ENCODE measurements around the gene TAF12.

The TAF12 gene

GRCh38 chr1:28604411-28604810 lies 38.5 kb downstream of the TAF12 start:
- TF ChIP-seq TAF1 (IDR thresholded peaks at IDR 0.05; ENCODE audit: borderline replicate concordance, insufficient read depth, low read length) (no peak), SIN3A (IDR thresholded peaks at IDR 0.05; ENCODE audit: borderline replicate concordance, insufficient read depth, low read length) (no peak), POLR2AphosphoS5 (IDR thresholded peaks at IDR 0.05; ENCODE audit: low read depth, low read length) (no peak), FOXP2 (optimal IDR thresholded peaks at IDR 0.05; ENCODE audit: borderline replicate concordance, extremely low read depth, extremely low read length, insufficient read depth) (no peak)
- TF ChIP-seq, protein P1, sequence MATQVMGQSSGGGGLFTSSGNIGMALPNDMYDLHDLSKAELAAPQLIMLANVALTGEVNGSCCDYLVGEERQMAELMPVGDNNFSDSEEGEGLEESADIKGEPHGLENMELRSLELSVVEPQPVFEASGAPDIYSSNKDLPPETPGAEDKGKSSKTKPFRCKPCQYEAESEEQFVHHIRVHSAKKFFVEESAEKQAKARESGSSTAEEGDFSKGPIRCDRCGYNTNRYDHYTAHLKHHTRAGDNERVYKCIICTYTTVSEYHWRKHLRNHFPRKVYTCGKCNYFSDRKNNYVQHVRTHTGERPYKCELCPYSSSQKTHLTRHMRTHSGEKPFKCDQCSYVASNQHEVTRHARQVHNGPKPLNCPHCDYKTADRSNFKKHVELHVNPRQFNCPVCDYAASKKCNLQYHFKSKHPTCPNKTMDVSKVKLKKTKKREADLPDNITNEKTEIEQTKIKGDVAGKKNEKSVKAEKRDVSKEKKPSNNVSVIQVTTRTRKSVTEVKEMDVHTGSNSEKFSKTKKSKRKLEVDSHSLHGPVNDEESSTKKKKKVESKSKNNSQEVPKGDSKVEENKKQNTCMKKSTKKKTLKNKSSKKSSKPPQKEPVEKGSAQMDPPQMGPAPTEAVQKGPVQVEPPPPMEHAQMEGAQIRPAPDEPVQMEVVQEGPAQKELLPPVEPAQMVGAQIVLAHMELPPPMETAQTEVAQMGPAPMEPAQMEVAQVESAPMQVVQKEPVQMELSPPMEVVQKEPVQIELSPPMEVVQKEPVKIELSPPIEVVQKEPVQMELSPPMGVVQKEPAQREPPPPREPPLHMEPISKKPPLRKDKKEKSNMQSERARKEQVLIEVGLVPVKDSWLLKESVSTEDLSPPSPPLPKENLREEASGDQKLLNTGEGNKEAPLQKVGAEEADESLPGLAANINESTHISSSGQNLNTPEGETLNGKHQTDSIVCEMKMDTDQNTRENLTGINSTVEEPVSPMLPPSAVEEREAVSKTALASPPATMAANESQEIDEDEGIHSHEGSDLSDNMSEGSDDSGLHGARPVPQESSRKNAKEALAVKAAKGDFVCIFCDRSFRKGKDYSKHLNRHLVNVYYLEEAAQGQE (IDR thresholded peaks at IDR 0.05; ENCODE audit: insufficient read depth in 1 of 2, low read depth in 2 of 2, low read length in 2 of 2), result no peak

- TF ChIP-seq TAF1 (IDR thresholded peaks at IDR 0.05; ENCODE audit: borderline replicate concordance, insufficient read depth, low read length) (no peak), SIN3A (IDR thresholded peaks at IDR 0.05; ENCODE audit: borderline replicate concordance, insufficient read depth, low read length) (no peak), FOXP2 (optimal IDR thresholded peaks at IDR 0.05; ENCODE audit: borderline replicate concordance, extremely low read depth, extremely low read length, insufficient read depth) (no peak), POLR2AphosphoS5 (IDR thresholded peaks at IDR 0.05; ENCODE audit: low read depth, low read length) (no peak)
- TF ChIP-seq, protein P1 (IDR thresholded peaks at IDR 0.05; ENCODE audit: insufficient read depth in 1 of 2, low read depth in 2 of 2, low read length in 2 of 2), result no peak
These were observed 40.1 kb downstream of the TAF12 start for GRCh38 chr1:28602536-28603439.

GRCh38 chr1:28601696-28602095 lies 41.2 kb downstream of the TAF12 start:
- TF ChIP-seq TAF1 (IDR thresholded peaks at IDR 0.05; ENCODE audit: borderline replicate concordance, insufficient read depth, low read length), result no peak
- no peak for TF ChIP-seq POLR2AphosphoS5 (IDR thresholded peaks at IDR 0.05; ENCODE audit: low read depth, low read length)
- no peak for TF ChIP-seq SIN3A (IDR thresholded peaks at IDR 0.05; ENCODE audit: borderline replicate concordance, insufficient read depth, low read length)

- TF ChIP-seq POLR2AphosphoS5 (IDR thresholded peaks at IDR 0.05; ENCODE audit: low read depth, low read length) (no peak), TAF1 (IDR thresholded peaks at IDR 0.05; ENCODE audit: borderline replicate concordance, insufficient read depth, low read length) (no peak), SIN3A (IDR thresholded peaks at IDR 0.05; ENCODE audit: borderline replicate concordance, insufficient read depth, low read length) (no peak), FOXP2 (optimal IDR thresholded peaks at IDR 0.05; ENCODE audit: borderline replicate concordance, extremely low read depth, extremely low read length, insufficient read depth) (no peak)
- TF ChIP-seq, protein P1 (IDR thresholded peaks at IDR 0.05; ENCODE audit: insufficient read depth in 1 of 2, low read depth in 2 of 2, low read length in 2 of 2), result no peak
These were observed 47.3 kb downstream of the TAF12 start for GRCh38 chr1:28595412-28596191.

DNA sequence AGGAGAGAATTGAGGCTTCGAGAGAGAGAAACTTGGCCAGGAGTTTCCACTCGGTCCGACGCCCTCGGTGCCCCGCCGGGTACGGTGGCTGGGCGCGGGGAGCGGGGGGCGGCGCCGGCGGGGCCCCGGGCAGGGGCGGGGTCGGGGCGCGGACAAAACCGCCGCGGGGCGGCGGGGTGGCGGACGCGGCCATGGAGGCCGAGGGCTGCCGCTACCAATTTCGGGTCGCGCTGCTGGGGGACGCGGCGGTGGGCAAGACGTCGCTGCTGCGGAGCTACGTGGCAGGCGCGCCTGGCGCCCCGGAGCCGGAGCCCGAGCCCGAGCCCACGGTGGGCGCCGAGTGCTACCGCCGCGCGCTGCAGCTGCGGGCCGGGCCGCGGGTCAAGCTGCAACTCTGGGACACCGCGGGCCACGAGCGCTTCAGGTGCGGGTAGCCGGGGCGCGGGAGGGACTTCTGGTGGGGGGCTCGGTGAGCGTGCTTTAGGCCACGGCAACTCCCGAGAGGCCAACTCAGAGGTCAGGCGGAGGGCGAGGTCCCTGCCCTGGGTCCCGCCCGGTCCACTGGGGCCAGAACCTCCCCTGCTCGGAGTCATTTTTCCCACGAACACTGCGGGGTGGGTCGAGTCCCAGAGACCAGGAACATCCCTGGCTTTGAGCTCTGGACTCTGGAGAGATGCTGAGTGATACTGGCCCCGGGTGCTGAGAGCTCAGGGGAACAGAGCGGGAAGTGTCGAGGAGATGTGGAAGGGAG lies 50.4 kb downstream of the TAF12 start:
- no peak for TF ChIP-seq SIN3A (IDR thresholded peaks at IDR 0.05; ENCODE audit: borderline replicate concordance, insufficient read depth, low read length)

Measured in PFSK-1 (cell line).